Spleen (tissue), 11 donors: ENCODE measurements around the gene CCDC73. TPM values are rescaled to one million over a fixed set of nuclear protein-coding genes. Genes with fewer than 3 reads are reported as not detected.

Experiments
- DNase-seq: peaks from one replicate; pipeline ENCODE4 v3.0.0-alpha.2; 2020
- H3K27ac ChIP-seq, 8 donors: fragments of 200-600 bp; sonication (generic) in 7 of 8; 1 replicate in 4 of 8; 2 replicates in 4 of 8; pipeline versions ENCODE4 v1.5.0 to v1.8.0; 2016 to 2021; ENCODE audit warnings: inconsistent platforms in 4 of 8, mild to moderate bottlenecking in 4 of 8, moderate library complexity in 1 of 8
- H3K27me3 ChIP-seq, 7 donors: fragments of 200-600 bp; sonication (generic) in 6 of 7; replicated peaks in 1 of 7; 1 replicate in 4 of 7; 2 replicates in 3 of 7; pipeline versions ENCODE4 v1.5.0 to v1.8.0; 2016 to 2021; ENCODE audit warnings: inconsistent platforms in 3 of 7, mild to moderate bottlenecking in 1 of 7
- H3K36me3 ChIP-seq, 6 donors: fragments of 200-600 bp; sonication (generic) in 5 of 6; 1 replicate in 4 of 6; 2 replicates in 2 of 6; pipeline versions ENCODE4 v1.5.0 to v1.8.0; 2016 to 2021; ENCODE audit warnings: inconsistent platforms in 2 of 6
- H3K4me1 ChIP-seq, 6 donors: fragments of 200-600 bp; sonication (generic) in 5 of 6; 1 replicate in 3 of 6; 2 replicates in 3 of 6; pipeline versions ENCODE4 v1.5.0 to v1.8.0; 2016 to 2021; ENCODE audit warnings: inconsistent platforms in 3 of 6
- H3K4me3 ChIP-seq, 8 donors: fragments of 200-600 bp; sonication (generic) in 7 of 8; 1 replicate in 4 of 8; 2 replicates in 4 of 8; pipeline versions ENCODE4 v1.5.0 to v1.8.0; 2016 to 2021; ENCODE audit warnings: inconsistent platforms in 4 of 8, mild to moderate bottlenecking in 4 of 8, moderate library complexity in 2 of 8
- H3K9me3 ChIP-seq, 8 donors: fragments of 200-600 bp; sonication (generic) in 7 of 8; 1 replicate in 4 of 8; 2 replicates in 4 of 8; pipeline versions ENCODE4 v1.5.0 to v1.8.0; 2016 to 2021; ENCODE audit warnings: inconsistent platforms in 4 of 8
- CTCF ChIP-seq, 11 experiments: fragments of 200-600 bp in 7 of 11; fragments of 450-650 bp in 4 of 11; sonication (generic) in 4 of 11; IDR thresholded peaks in 8 of 11; conservative IDR thresholded peaks in 3 of 11; 1 replicate in 7 of 11; 2 replicates in 4 of 11; pipeline versions ENCODE4 v1.4.0 to v1.8.0; 2016 to 2021; ENCODE audit warnings: antibody characterized with exemption in 11 of 11, inconsistent platforms in 4 of 11, mild to moderate bottlenecking in 1 of 11
- POLR2A ChIP-seq, 3 donors: fragments of 450-650 bp; IDR thresholded peaks; one replicate each; pipeline ENCODE4 v1.5.1; 2017; ENCODE audit warnings: antibody characterized with exemption in 3 of 3, mild to moderate bottlenecking in 1 of 3
- POLR2AphosphoS5 ChIP-seq, 3 donors: sonication (generic); formaldehyde crosslinking; IDR thresholded peaks; one replicate each; pipeline ENCODE4 v1.5.1; 2017; ENCODE audit warnings: antibody characterized with exemption in 3 of 3
- WGBS, 5 donors: extraction: QIAGEN DNeasy Blood & Tissue Kit in 3 of 5; methylation state at CpG; one replicate each; pipeline versions ENCODE4 v1.1.5 to v1.1.7; 2013 to 2018; 5-methylcytosine and 5-hydroxymethylcytosine counted together
- intact Hi-C: fragments of 100-400 bp; cut with DNase I; formaldehyde crosslinking; loops from one replicate; pipeline ENCODE4 v1.15.0; 2023; ENCODE audit warnings: low total_unique reads
- polyA plus RNA-seq, 3 donors: library from polyadenylated mRNA; stranded (reverse); fragments of 200-250 nt; gene quantifications; one replicate each; pipeline ENCODE4 v1.2.1, GENCODE V29; 2013
- total RNA-seq, 7 donors: library from RNA; depleted of rRNA in 3 of 7; stranded (reverse); fragments of >200 nt in 3 of 7; fragmentation: NEBNext Ultra II Directional in 4 of 7; extraction: Animal tissue kit (Norgen Biotek cat#: 25700) in 4 of 7; gene quantifications; one replicate each; pipeline versions ENCODE4 v1.1.0 to v1.2.1, GENCODE V29; 2016 to 2021
- donor health status: healthy with polysubstance abuse.
- donor health status: DM: no; HTN: no; CAD: no; lungs with moderate emphysema.
- donor health status: DM: no; HTN: no; CAD: no.
- donor health status: Bipolar disorder and iron deficiency.
- donor health status: healthy.
- donor health status: DM: no; HTN: no; CAD: no.
- donor health status: DM: yes; HTN: yes; CAD: no.

The CCDC73 gene
- total and polyA plus RNA-seq, 10 donors, result 0.16 to 2.1 (median 0.51) TPM; not detected in 1

GRCh38 chr11:32594272-32594671, 200.2 kb downstream of the CCDC73 start:
- Histone ChIP-seq H3K27me3 (no peaks in the 10 kb centered on the region), H3K36me3 (peaks cover 6 to 100% (median 82%) of the 10 kb centered on the region in 6 donors), H3K9me3 (no peaks in the 10 kb centered on the region), H3K27ac (no peak overlapping the region), H3K4me1 (peaks cover 0 to 29% (median 0%) of the 10 kb centered on the region in 6 donors), H3K4me3 (no peak overlapping the region)
- intact Hi-C loops, result no loop called here
- DNase-seq, result no peak
- no peak for TF ChIP-seq CTCF (IDR thresholded peaks at IDR 0.05 in 8 of 11, conservative IDR thresholded peaks at IDR 0.05 in 3 of 11)
- TF ChIP-seq POLR2AphosphoS5 (IDR thresholded peaks at IDR 0.05), result no peak
- no peak for TF ChIP-seq POLR2A (IDR thresholded peaks at IDR 0.05)

- intact Hi-C loops, result no loop called here
- no peak overlapping the region for H3K27ac ChIP-seq
Observed at GRCh38 chr11:32586576-32587190, 207.8 kb downstream of the CCDC73 start.

DNA sequence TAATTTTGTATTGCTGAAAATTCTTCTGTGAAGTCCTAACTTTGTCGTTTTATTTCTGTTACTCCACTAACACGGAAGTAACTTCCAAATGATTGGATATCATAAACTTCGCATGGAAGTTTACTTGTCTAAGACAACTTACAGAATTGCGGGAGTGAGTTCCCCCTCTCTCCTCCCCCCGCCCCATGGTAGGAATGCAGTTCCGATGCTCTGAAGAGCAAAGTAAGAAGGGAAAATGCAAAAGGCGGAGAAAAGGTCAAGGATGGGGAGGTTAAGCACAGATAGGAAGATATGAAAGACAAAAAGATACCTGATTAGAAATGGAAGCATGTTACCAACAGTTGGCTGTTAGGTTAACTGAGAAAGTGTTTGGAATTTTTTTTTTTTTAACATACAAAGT, 209.5 kb downstream of the CCDC73 start:
- 12 to 30% (median 20%) methylated on average over 7 of the region's 7 CpGs for WGBS, 5 donors
- Histone ChIP-seq H3K4me1 (peaks cover 19 to 52% (median 47%) of the 10 kb centered on the region in 6 donors), H3K4me3 (peak overlapping the region; percentile 77 to 98 (median 86)), H3K27ac (peak overlapping the region in 5 of 8 donors; percentile 2 to 91 (median 88)), H3K27me3 (no peaks in the 10 kb centered on the region), H3K36me3 (peaks cover 3 to 20% (median 12%) of the 10 kb centered on the region in 6 donors), H3K9me3 (no peaks in the 10 kb centered on the region)
- intact Hi-C loops, result no loop called here
- TF ChIP-seq POLR2A (IDR thresholded peaks at IDR 0.05) (no peak), POLR2AphosphoS5 (IDR thresholded peaks at IDR 0.05) (no peak), CTCF (IDR thresholded peaks at IDR 0.05 in 8 of 11, conservative IDR thresholded peaks at IDR 0.05 in 3 of 11) (no peak)
- DNase-seq, result no peak

More at GRCh38 chr11:32586576-32587190, 207.8 kb downstream of the CCDC73 start:
- H3K9me3 ChIP-seq, result no peaks in the 10 kb centered on the region
- TF ChIP-seq POLR2AphosphoS5 (IDR thresholded peaks at IDR 0.05), result no peak
- no peak for TF ChIP-seq POLR2A (IDR thresholded peaks at IDR 0.05)
- peak in 1 of 11 experiments; percentile 5 for TF ChIP-seq CTCF (IDR thresholded peaks at IDR 0.05 in 8 of 11, conservative IDR thresholded peaks at IDR 0.05 in 3 of 11)
- DNase-seq, result no peak
- H3K4me3 ChIP-seq, result no peak overlapping the region
- 72 to 80% (median 74%) methylated on average over 4 of the region's 4 CpGs for WGBS, 5 donors
- H3K36me3 ChIP-seq, result peaks cover 3 to 38% (median 29%) of the 10 kb centered on the region in 6 donors
- H3K27me3 ChIP-seq, result no peaks in the 10 kb centered on the region
- H3K4me1 ChIP-seq, result peaks cover 19 to 60% (median 47%) of the 10 kb centered on the region in 6 donors

- H3K4me3 ChIP-seq, result peak within 1 kb of the TSS; percentile 77 to 98 (median 86)
- H3K4me1 ChIP-seq, result peaks cover 19 to 49% (median 45%) of the 10 kb centered on the region in 6 donors
- DNase-seq, result peak; percentile 99
- H3K27ac ChIP-seq, result peak within 1 kb of the TSS; percentile 75 to 92 (median 88)
- H3K27me3 ChIP-seq, result no peaks in the 10 kb centered on the region
- H3K9me3 ChIP-seq, result no peaks in the 10 kb centered on the region
- 0 to 1% (median 0%) methylated on average over 15 to 70 of the region's 70 CpGs for WGBS, 5 donors
- TF ChIP-seq POLR2AphosphoS5 (IDR thresholded peaks at IDR 0.05) (peak; percentile 95 to 99 (median 96)), CTCF (IDR thresholded peaks at IDR 0.05 in 8 of 11, conservative IDR thresholded peaks at IDR 0.05 in 3 of 11) (peak in 2 of 11 experiments; percentile 21 to 24), POLR2A (IDR thresholded peaks at IDR 0.05) (peak in 2 of 3 donors; percentile 3 to 68)
- intact Hi-C loops, result no loop called here
- H3K36me3 ChIP-seq, result peaks cover 0 to 7% (median 0%) of the 10 kb centered on the region in 6 donors
Observed at GRCh38 chr11:32583459-32584271, 210.8 kb downstream of the CCDC73 start, which contains the start of gene EIF3M. Gene EIF3M (plus strand): TSS chr11:32583831. CDS start chr11:32583888, 57 bp downstream.
